Measurements from ENCODE around the gene ENG. TPM values are rescaled to one million over a fixed set of nuclear protein-coding genes. Genes with fewer than 3 reads are reported as not detected.

The ENG gene
- total RNA-seq, 4 donors from 2014 or later = 14.0 to 256 (median 50.3) TPM

DNA sequence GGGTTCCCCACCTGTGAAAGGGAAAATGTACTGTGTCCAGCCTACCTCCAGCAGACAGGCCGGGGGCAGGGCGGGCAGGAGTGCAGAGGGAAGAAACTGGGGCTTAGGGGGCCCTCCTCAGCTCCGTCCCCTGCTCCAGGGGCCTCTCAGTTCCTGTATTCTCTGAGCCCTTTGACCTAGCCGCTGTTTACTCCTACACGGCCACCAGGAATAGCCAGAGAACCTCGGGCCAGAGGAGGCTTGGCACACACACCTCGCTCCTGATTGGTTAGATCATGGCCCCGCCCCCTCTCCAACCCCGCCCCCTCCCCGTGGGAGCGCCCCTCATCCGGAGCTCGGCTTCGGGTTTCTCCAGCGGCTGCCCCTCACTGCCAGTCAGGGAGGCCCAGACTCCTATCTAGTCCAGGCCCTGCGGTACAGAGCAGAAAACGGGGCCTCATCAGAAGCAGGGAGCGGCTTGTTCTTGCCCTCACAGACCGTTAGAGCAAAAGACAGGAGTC is 42.8 kb upstream of the ENG start:
- Histone ChIP-seq H3K27me3 (no peaks in the 10 kb centered on the region), H3K9me3 (no peaks in the 10 kb centered on the region), H3K27ac (peak overlapping the region; percentile 93 to 97), H3K36me3 (no peaks in the 10 kb centered on the region), H3K4me1 (peaks cover 0 to 23% of the 10 kb centered on the region in 2 donors), H3K4me3 (peak overlapping the region; percentile 72 to 79)
- TF ChIP-seq, protein P1, sequence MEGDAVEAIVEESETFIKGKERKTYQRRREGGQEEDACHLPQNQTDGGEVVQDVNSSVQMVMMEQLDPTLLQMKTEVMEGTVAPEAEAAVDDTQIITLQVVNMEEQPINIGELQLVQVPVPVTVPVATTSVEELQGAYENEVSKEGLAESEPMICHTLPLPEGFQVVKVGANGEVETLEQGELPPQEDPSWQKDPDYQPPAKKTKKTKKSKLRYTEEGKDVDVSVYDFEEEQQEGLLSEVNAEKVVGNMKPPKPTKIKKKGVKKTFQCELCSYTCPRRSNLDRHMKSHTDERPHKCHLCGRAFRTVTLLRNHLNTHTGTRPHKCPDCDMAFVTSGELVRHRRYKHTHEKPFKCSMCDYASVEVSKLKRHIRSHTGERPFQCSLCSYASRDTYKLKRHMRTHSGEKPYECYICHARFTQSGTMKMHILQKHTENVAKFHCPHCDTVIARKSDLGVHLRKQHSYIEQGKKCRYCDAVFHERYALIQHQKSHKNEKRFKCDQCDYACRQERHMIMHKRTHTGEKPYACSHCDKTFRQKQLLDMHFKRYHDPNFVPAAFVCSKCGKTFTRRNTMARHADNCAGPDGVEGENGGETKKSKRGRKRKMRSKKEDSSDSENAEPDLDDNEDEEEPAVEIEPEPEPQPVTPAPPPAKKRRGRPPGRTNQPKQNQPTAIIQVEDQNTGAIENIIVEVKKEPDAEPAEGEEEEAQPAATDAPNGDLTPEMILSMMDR (IDR thresholded peaks at IDR 0.05) = peak in 1 of 4 experiments; percentile 11
- TF ChIP-seq POLR2A (IDR thresholded peaks at IDR 0.05) = peak; percentile 39 to 50
- DNase-seq = peak; percentile 91 to 94
- intact Hi-C loops (cut with DNase I; ENCODE audit: low total_unique reads) = no loop called here

DNA sequence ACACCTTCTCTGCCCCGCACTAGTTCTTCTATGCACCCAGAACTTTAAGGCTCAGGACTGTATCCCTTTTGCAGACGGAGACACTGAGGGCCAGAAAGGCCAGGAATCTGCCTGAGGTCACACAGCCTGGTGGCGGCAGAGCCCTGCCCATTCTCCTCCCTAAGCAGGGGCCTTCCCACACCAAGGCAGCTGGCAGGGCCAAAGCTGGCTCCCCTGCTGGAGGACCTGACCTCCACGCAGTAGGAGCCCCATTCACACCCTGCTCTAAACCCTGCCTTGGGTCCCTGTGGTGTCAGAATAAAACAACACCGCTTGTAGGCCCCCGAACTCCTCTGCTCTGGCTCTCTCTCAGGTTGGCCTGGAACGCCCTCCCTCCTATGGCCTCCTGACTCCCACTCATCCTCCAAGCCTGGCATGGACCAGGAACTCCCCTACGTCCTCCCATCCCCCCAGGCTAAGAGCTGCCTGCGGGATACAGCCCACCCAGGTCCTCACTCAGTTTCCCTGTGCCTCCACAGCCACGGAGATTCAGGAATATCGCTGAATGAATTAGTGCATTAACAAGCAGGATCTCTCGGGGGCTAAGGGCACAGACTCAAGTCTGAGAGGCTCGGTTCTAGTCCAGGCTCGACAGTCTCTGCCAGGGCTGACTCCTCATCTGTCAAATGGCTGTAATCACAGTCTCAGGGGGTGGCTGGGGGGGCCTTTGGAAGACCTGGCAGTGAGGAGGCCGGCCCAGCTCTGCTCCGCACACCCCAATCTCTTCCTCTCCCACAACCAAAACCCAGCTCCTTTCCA is 42.1 kb upstream of the ENG start:
- H3K4me3 ChIP-seq = peak overlapping the region; percentile 72 to 79
- H3K4me1 ChIP-seq = peaks cover 0 to 23% of the 10 kb centered on the region in 2 donors
- intact Hi-C loops (cut with DNase I; ENCODE audit: low total_unique reads) = no loop called here
- H3K27me3 ChIP-seq = no peaks in the 10 kb centered on the region
- peak overlapping the region; percentile 93 to 97 for H3K27ac ChIP-seq
- TF ChIP-seq POLR2A (IDR thresholded peaks at IDR 0.05) = no peak
- TF ChIP-seq, protein P1 (IDR thresholded peaks at IDR 0.05) = no peak
- H3K9me3 ChIP-seq = no peaks in the 10 kb centered on the region
- DNase-seq = no peak
- no peaks in the 10 kb centered on the region for H3K36me3 ChIP-seq

DNA sequence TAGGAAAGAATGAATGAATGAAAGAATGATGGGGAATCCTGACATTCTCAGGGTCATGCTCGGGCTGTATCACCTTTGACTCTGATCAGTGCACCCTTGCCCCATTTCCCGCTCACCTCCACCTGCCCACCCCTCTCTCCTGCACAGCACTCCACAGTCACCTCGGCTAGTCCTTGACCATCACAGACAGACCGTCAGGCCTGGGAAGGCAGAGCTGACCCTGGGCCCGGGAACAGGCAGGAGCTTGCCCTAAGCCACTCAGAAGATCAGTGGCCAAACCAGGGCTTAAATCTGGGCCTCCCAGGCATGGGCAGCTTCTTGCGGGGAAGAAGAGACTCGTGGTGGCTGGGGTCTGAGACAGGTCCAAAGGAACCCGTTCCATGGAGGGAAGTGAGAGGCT is 41.4 kb upstream of the ENG start:
- TF ChIP-seq POLR2A (IDR thresholded peaks at IDR 0.05) = no peak
- TF ChIP-seq, protein P1 (IDR thresholded peaks at IDR 0.05) = no peak
- no peak overlapping the region for H3K4me3 ChIP-seq
- peaks cover 0 to 23% of the 10 kb centered on the region in 2 donors for H3K4me1 ChIP-seq
- no peaks in the 10 kb centered on the region for H3K27me3 ChIP-seq
- peak overlapping the region; percentile 93 to 97 for H3K27ac ChIP-seq
- intact Hi-C loops (cut with DNase I; ENCODE audit: low total_unique reads) = no loop called here
- DNase-seq = no peak
- H3K9me3 ChIP-seq = no peaks in the 10 kb centered on the region
- H3K36me3 ChIP-seq = no peaks in the 10 kb centered on the region

DNA sequence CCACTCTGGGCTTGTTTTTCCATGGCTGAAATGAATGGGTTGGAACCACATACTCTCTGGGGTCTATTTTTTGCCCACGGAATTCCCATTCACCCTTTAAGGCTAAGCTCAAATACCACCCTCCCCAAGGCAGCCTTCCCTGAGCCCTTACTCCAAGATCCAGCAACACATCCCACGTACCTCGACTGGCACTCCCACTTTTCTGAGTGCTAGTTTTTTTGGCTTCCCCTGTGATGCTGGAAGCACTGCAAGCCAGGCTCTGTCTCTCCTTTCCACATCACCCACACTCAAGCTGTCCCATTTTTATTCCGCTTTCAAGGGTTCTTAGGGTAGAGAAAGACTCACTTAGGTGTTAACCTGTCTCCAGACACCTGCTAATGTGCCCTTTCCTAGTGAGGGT is 38.9 kb upstream of the ENG start:
- H3K36me3 ChIP-seq = no peaks in the 10 kb centered on the region
- no peak for DNase-seq
- intact Hi-C loops (cut with DNase I; ENCODE audit: low total_unique reads) = no loop called here
- H3K4me3 ChIP-seq = no peak overlapping the region
- TF ChIP-seq, protein P1 (IDR thresholded peaks at IDR 0.05) = no peak
- TF ChIP-seq POLR2A (IDR thresholded peaks at IDR 0.05) = no peak
- H3K4me1 ChIP-seq = peaks cover 0 to 18% of the 10 kb centered on the region in 2 donors
- no peaks in the 10 kb centered on the region for H3K27me3 ChIP-seq
- H3K9me3 ChIP-seq = no peaks in the 10 kb centered on the region
- no peak overlapping the region for H3K27ac ChIP-seq

DNA sequence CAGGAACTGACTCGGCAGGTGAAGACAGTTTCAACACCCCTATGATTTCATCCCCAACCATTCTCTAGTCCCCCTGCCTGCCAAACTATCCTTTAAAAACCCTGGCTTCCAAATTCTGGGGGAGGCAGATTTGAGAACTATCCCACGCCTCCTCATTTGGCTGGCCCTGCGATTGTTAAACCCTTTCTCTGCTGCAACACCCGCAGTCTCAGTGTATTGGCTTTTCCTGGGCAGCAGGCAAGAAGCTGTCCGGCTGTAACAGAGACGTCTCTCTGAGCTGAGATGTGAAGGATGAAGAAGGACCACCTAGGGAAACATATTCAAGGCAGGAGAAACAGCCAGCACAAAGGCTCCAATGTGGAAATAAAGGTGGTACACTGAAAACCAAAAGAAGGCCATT is 38.4 kb upstream of the ENG start:
- DNase-seq = no peak
- H3K27ac ChIP-seq = no peak overlapping the region
- H3K4me1 ChIP-seq = peaks cover 0 to 15% of the 10 kb centered on the region in 2 donors
- H3K27me3 ChIP-seq = no peaks in the 10 kb centered on the region
- no peak overlapping the region for H3K4me3 ChIP-seq
- intact Hi-C loops (cut with DNase I; ENCODE audit: low total_unique reads) = no loop called here
- H3K36me3 ChIP-seq = no peaks in the 10 kb centered on the region
- TF ChIP-seq POLR2A (IDR thresholded peaks at IDR 0.05) = no peak
- TF ChIP-seq, protein P1 (IDR thresholded peaks at IDR 0.05) = no peak
- no peaks in the 10 kb centered on the region for H3K9me3 ChIP-seq
